GM10266 (cell line): ENCODE measurements around the gene BICD2.

ENCODE experiments used
- DNase-seq: peaks from one replicate; pipeline ENCODE4 v3.0.0; 2012; ENCODE audit errors: extremely low spot score
- TF ChIP-seq, protein P1 (sequence below): IDR thresholded peaks from 2 replicates; pipeline ENCODE4 v1.5.1; 2012; ENCODE audit warnings: mild to moderate bottlenecking, low read depth; ENCODE audit not compliant: control insufficient read depth, insufficient read depth; ENCODE audit errors: missing control alignments

Gene BICD2

GRCh38 chr9:92780206-92780605 lies 15.6 kb upstream of the BICD2 start:
- TF ChIP-seq, protein P1, sequence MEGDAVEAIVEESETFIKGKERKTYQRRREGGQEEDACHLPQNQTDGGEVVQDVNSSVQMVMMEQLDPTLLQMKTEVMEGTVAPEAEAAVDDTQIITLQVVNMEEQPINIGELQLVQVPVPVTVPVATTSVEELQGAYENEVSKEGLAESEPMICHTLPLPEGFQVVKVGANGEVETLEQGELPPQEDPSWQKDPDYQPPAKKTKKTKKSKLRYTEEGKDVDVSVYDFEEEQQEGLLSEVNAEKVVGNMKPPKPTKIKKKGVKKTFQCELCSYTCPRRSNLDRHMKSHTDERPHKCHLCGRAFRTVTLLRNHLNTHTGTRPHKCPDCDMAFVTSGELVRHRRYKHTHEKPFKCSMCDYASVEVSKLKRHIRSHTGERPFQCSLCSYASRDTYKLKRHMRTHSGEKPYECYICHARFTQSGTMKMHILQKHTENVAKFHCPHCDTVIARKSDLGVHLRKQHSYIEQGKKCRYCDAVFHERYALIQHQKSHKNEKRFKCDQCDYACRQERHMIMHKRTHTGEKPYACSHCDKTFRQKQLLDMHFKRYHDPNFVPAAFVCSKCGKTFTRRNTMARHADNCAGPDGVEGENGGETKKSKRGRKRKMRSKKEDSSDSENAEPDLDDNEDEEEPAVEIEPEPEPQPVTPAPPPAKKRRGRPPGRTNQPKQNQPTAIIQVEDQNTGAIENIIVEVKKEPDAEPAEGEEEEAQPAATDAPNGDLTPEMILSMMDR: no peak

DNA sequence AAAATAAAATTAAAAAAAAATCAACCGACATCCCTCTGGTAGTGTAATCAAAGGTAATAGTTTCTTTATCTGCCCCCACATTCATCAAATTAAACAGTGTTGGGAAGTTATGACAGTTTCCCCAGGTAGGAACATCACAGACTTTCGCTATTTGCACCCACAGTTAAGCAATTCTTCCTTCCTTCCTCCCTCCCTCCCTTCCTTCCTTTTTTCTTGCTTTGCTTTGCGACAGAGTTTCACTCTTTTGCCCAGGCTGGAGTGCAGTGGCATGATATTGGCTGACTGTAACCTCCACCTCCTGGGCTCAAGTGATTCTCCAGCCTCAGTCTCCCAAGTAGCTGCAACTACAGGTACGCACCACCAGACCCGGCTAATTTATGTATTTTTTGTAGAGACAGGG lies 10.8 kb upstream of the BICD2 start:
- TF ChIP-seq, protein P1: no peak
- no peak for DNase-seq

More at GRCh38 chr9:92780206-92780605, 15.6 kb upstream of the BICD2 start:
- DNase-seq: no peak

- TF ChIP-seq, protein P1: no peak
- no peak for DNase-seq
Observed at GRCh38 chr9:92774274-92774673, 9.6 kb upstream of the BICD2 start.

DNA sequence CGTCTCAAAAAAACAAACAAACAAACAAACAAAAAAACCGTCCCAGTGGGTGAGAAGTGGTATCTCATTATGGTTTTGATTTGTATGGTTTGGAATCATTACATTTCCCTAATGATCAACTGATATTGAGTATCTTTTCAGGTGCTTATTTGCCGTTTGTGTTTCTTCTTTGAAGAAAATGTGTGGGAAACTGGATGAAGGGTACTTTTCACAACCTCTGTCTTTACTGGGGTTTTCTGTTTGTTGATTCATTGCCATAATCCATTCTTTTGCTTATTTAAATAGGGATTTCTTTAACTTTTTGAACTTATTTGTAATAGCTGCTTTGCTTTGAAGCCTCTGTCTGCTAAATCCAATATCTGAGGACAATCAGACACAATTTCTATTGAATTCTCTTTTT lies 9.2 kb upstream of the BICD2 start:
- DNase-seq: no peak
- TF ChIP-seq, protein P1: no peak

- no peak for DNase-seq
- TF ChIP-seq, protein P1: no peak
Observed at GRCh38 chr9:92771309-92771708, 6.7 kb upstream of the BICD2 start.

GRCh38 chr9:92770360-92770995 lies 5.8 kb upstream of the BICD2 start:
- no peak for DNase-seq
- TF ChIP-seq, protein P1: no peak

DNA sequence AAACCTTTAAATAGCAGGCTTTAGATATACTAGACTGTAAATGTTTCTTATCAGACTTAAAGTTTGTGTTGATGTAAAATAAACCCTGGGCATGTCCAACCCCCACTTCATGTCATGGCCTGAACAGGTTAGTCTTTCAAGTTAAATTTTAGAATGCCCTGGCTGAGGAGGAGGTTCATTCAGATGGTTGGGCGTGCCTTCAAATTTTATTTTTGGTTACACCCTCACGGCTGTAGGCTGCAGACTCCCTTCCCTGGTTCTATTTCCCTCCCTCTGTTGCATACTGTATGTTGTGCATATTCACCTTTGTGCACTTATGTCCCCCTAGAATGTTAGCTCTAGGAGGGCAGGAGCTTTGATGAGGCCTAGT lies 5.3 kb upstream of the BICD2 start:
- DNase-seq: no peak
- TF ChIP-seq, protein P1: no peak
